Measurements from ENCODE around the gene TRIAP1. TPM values are rescaled to one million over a fixed set of nuclear protein-coding genes. Genes with fewer than 3 reads are reported as not detected.
"Not testable (repeated sequence)": the region's sequence is repeated elsewhere in the genome, so short reads cannot be mapped to it uniquely, and the experiment has no call there.

The TRIAP1 gene
- total RNA-seq, 4 donors from 2014 or later = 7.1 to 39.3 (median 23.3) TPM

GRCh38 chr12:120489018-120489417 is 42.8 kb upstream of the TRIAP1 start:
- H3K36me3 ChIP-seq = peaks cover 0 to 18% (median 5%) of the 10 kb centered on the region in 3 donors
- TF ChIP-seq POLR2A (IDR thresholded peaks at IDR 0.05) (no peak), CTCF (IDR thresholded peaks at IDR 0.05) (no peak)
- intact Hi-C loops (cut with DNase I) = no loop called here
- H3K27ac ChIP-seq = peak overlapping the region in 3 of 4 donors; percentile 42 to 61 (median 44)
- no peaks in the 10 kb centered on the region for H3K27me3 ChIP-seq
- H3K4me1 ChIP-seq = peaks cover 0 to 6% (median 0%) of the 10 kb centered on the region in 3 donors
- 70 to 75% methylated on average over 4 of the region's 4 CpGs for WGBS, 2 donors
- no peak overlapping the region for H3K4me3 ChIP-seq
- DNase-seq = no peak
- no peaks in the 10 kb centered on the region for H3K9me3 ChIP-seq

- no peaks in the 10 kb centered on the region for H3K9me3 ChIP-seq
- WGBS, 2 donors = 68 to 77% methylated on average over 4 to 5 of the region's 5 CpGs
- TF ChIP-seq CTCF (IDR thresholded peaks at IDR 0.05) (no peak), POLR2A (IDR thresholded peaks at IDR 0.05) (no peak)
- peaks cover 0 to 6% (median 0%) of the 10 kb centered on the region in 3 donors for H3K4me1 ChIP-seq
- no peaks in the 10 kb centered on the region for H3K27me3 ChIP-seq
- no peak overlapping the region for H3K4me3 ChIP-seq
- intact Hi-C loops (cut with DNase I) = no loop called here
- DNase-seq = no peak
- H3K36me3 ChIP-seq = peaks cover 0 to 18% (median 5%) of the 10 kb centered on the region in 3 donors
- peak overlapping the region in 2 of 4 donors; percentile 42 to 61 for H3K27ac ChIP-seq
Measured at GRCh38 chr12:120488057-120488640, 42.0 kb upstream of the TRIAP1 start.

GRCh38 chr12:120487552-120487951 is 41.4 kb upstream of the TRIAP1 start:
- H3K9me3 ChIP-seq; DNase-seq; H3K27ac ChIP-seq; H3K27me3 ChIP-seq; H3K4me1 ChIP-seq; intact Hi-C loops (cut with DNase I); H3K4me3 ChIP-seq: not testable (repeated sequence)
- WGBS, 2 donors = 90 to 91% methylated on average over 6 to 7 of the region's 7 CpGs
- peaks cover 0 to 24% (median 5%) of the 10 kb centered on the region in 3 donors for H3K36me3 ChIP-seq

GRCh38 chr12:120485961-120486881 is 40.0 kb upstream of the TRIAP1 start:
- Histone ChIP-seq H3K4me3 (no peak overlapping the region), H3K27me3 (no peaks in the 10 kb centered on the region), H3K9me3 (no peaks in the 10 kb centered on the region), H3K4me1 (peaks cover 0 to 6% (median 0%) of the 10 kb centered on the region in 3 donors), H3K36me3 (peaks cover 0 to 26% (median 5%) of the 10 kb centered on the region in 3 donors), H3K27ac (no peak overlapping the region)
- TF ChIP-seq POLR2A (IDR thresholded peaks at IDR 0.05) (no peak), CTCF (IDR thresholded peaks at IDR 0.05) (no peak)
- intact Hi-C loops (cut with DNase I) = no loop called here
- no peak for DNase-seq
- WGBS, 2 donors = 79 to 89% methylated on average over 6 of the region's 7 CpGs

GRCh38 chr12:120483621-120484020 is 37.4 kb upstream of the TRIAP1 start:
- intact Hi-C loops (cut with DNase I) = no loop called here

More at GRCh38 chr12:120483621-120484020, 37.4 kb upstream of the TRIAP1 start:
- Histone ChIP-seq H3K27ac (no peak overlapping the region), H3K4me1 (peaks cover 0 to 19% (median 2%) of the 10 kb centered on the region in 3 donors), H3K4me3 (no peak overlapping the region), H3K36me3 (peaks cover 0 to 15% (median 0%) of the 10 kb centered on the region in 3 donors), H3K9me3 (no peaks in the 10 kb centered on the region), H3K27me3 (no peaks in the 10 kb centered on the region)
- TF ChIP-seq POLR2A (IDR thresholded peaks at IDR 0.05) (no peak), CTCF (IDR thresholded peaks at IDR 0.05) (no peak)
- WGBS, 2 donors = 85 to 86% methylated on average over 1 of the region's 1 CpG
- no peak for DNase-seq

Measured in esophagus squamous epithelium (tissue), 5 donors.